ENCODE results near the gene DAAM2. TPM values are rescaled to one million over a fixed set of nuclear protein-coding genes. Genes with fewer than 3 reads are reported as not detected.

The DAAM2 gene
- polyA plus RNA-seq, 1 experiment, result 60.6 TPM

- H3K36me3 ChIP-seq (ENCODE audit: control insufficient read depth, insufficient read depth, low read length), result peaks cover 7% of the 10 kb centered on the region
- no peaks in the 10 kb centered on the region for H3K27me3 ChIP-seq (ENCODE audit: control insufficient read depth, insufficient read depth, low read length)
- POLR2A ChIA-PET, result no interaction called here
- H3K4me3 ChIP-seq (ENCODE audit: low read depth, low read length), result no peak overlapping the region
- DNase-seq (ENCODE audit: low read depth), result no peak
- CTCF ChIA-PET, result interaction anchor here (0.8 kb wide), 1 partner anchor 474 kb away, joined by 3 read pairs; no protein-coding TSS in a partner anchor
- TF ChIP-seq CTCF (IDR thresholded peaks at IDR 0.05; ENCODE audit: insufficient read depth, low read depth, low read length), result no peak
These were observed 60.1 kb downstream of the DAAM2 start for GRCh38 chr6:39852324-39852723.

GRCh38 chr6:39853604-39854003 lies 61.4 kb downstream of the DAAM2 start:
- H3K4me3 ChIP-seq (ENCODE audit: low read depth, low read length), result no peak overlapping the region
- peaks cover 13% of the 10 kb centered on the region for H3K36me3 ChIP-seq (ENCODE audit: control insufficient read depth, insufficient read depth, low read length)
- ChIA-PET POLR2A (no interaction called here), CTCF (interaction anchor here (0.9 to 3.9 kb wide), 2 partner anchors 12 kb away, joined by 4 to 29 read pairs; no protein-coding TSS in a partner anchor)
- TF ChIP-seq CTCF (IDR thresholded peaks at IDR 0.05; ENCODE audit: insufficient read depth, low read depth, low read length), result no peak
- no peaks in the 10 kb centered on the region for H3K27me3 ChIP-seq (ENCODE audit: control insufficient read depth, insufficient read depth, low read length)
- DNase-seq (ENCODE audit: low read depth), result no peak

DNA sequence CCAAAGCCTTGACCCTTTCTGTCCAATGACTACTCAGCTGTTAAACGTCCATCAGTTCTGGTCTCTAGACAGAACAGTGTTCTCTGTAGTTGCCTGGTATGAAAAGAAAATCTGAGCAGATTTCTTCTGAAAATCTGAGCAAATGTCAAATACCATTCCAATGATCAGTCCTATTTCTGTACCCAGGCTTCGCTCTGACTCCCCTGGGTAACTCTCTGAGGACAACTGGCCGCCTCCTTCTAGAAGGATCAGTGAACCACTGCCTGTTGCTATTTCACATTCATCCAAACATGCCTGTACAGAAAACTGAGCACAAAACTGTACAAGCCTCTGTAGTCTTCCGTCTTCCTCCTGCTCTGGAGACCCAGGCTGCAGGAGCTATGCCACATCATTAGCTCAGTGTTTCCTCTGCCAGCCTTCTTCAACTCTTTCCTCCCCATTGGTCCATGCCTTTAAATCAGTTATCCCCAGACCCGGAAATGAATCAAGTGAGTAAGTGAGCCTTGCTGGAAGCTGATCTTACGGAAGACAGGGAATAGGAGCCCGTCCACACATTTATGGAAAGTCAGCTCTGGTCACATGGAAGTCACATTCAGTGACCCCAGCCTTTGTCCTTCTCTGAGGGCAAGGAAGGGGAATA lies 63.3 kb downstream of the DAAM2 start:
- H3K4me3 ChIP-seq (ENCODE audit: low read depth, low read length), result no peak overlapping the region
- peaks cover 18% of the 10 kb centered on the region for H3K36me3 ChIP-seq (ENCODE audit: control insufficient read depth, insufficient read depth, low read length)
- ChIA-PET CTCF (interaction anchor here (1.0 to 3.9 kb wide), 5 partner anchors 11 to 1172 kb away, joined by 3 to 29 read pairs (median 3); no protein-coding TSS in a partner anchor), POLR2A (no interaction called here)
- H3K27me3 ChIP-seq (ENCODE audit: control insufficient read depth, insufficient read depth, low read length), result no peaks in the 10 kb centered on the region
- TF ChIP-seq CTCF (IDR thresholded peaks at IDR 0.05; ENCODE audit: insufficient read depth, low read depth, low read length), result no peak
- DNase-seq (ENCODE audit: low read depth), result no peak

DNA sequence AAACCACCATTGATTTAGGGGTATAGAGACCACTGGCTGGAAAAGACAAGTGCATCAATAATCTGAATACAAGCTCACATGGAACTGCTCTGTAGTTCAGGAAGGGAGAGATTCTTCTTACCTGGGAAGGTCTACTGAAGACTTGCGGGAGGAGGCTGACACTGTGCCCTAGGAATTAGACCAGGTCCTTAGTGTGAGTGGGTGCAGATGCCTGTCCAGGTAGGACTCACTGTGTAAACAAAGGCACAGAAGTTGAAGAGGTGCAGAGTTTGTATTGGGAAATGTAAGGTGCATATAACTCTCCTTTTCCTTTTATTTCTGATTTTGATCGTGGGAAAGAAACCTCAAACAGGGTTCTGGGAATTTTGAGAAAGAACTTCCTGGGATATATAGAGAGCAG lies 66.8 kb downstream of the DAAM2 start:
- CTCF ChIA-PET, result no interaction called here

GRCh38 chr6:39861663-39862062 lies 69.5 kb downstream of the DAAM2 start:
- H3K4me3 ChIP-seq (ENCODE audit: low read depth, low read length), result no peak overlapping the region
- H3K27me3 ChIP-seq (ENCODE audit: control insufficient read depth, insufficient read depth, low read length), result no peaks in the 10 kb centered on the region
- no peak for DNase-seq (ENCODE audit: low read depth)
- ChIA-PET CTCF (no interaction called here), POLR2A (no interaction called here)
- H3K36me3 ChIP-seq (ENCODE audit: control insufficient read depth, insufficient read depth, low read length), result peaks cover 29% of the 10 kb centered on the region
- no peak for TF ChIP-seq CTCF (IDR thresholded peaks at IDR 0.05; ENCODE audit: insufficient read depth, low read depth, low read length)

More for the DNA sequence above, 66.8 kb downstream of the DAAM2 start:
- no peak for DNase-seq (ENCODE audit: low read depth)
- no peaks in the 10 kb centered on the region for H3K27me3 ChIP-seq (ENCODE audit: control insufficient read depth, insufficient read depth, low read length)
- H3K36me3 ChIP-seq (ENCODE audit: control insufficient read depth, insufficient read depth, low read length), result peaks cover 25% of the 10 kb centered on the region
- no peak for TF ChIP-seq CTCF (IDR thresholded peaks at IDR 0.05; ENCODE audit: insufficient read depth, low read depth, low read length)
- H3K4me3 ChIP-seq (ENCODE audit: low read depth, low read length), result no peak overlapping the region
- POLR2A ChIA-PET, result no interaction called here

All from BJ (cell line).